Fibroblast of lung (primary cell): ENCODE measurements around the gene SPINK9. TPM values are rescaled to one million over a fixed set of nuclear protein-coding genes. Genes with fewer than 3 reads are reported as not detected.

Source experiments
- DNase-seq, 2 donors: peaks; one replicate each; pipeline versions ENCODE4 v3.0.0 to v3.0.0-alpha.2; 2010; ENCODE audit warnings: low read depth in 2 of 2
- H2AFZ ChIP-seq: 2 replicates; pipeline ENCODE4 v1.5.1; 2012; ENCODE audit warnings: low read length, control low read depth, inconsistent platforms
- H3K27ac ChIP-seq: 2 replicates; pipeline ENCODE4 v1.5.1; 2011; ENCODE audit warnings: low read length, control low read depth; ENCODE audit not compliant: insufficient read depth
- H3K27me3 ChIP-seq: 2 replicates; pipeline ENCODE4 v1.5.1; 2011; ENCODE audit warnings: mild to moderate bottlenecking, low read length; ENCODE audit not compliant: control insufficient read depth, insufficient read depth
- H3K36me3 ChIP-seq: 2 replicates; pipeline ENCODE4 v1.5.1; 2011; ENCODE audit warnings: low read length; ENCODE audit not compliant: control insufficient read depth, insufficient read depth
- H3K4me1 ChIP-seq: 2 replicates; pipeline ENCODE4 v1.5.1; 2011; ENCODE audit warnings: low read length; ENCODE audit not compliant: control insufficient read depth, insufficient read depth; ENCODE audit errors: extremely low read depth
- H3K4me2 ChIP-seq: 2 replicates; pipeline ENCODE4 v1.5.1; 2011; ENCODE audit warnings: low read length, control low read depth; ENCODE audit not compliant: insufficient read depth; ENCODE audit errors: extremely low read depth
- H3K4me3 ChIP-seq, 4 experiments: fragments of 200-600 bp in 1 of 4; sonication (generic) in 1 of 4; replicated peaks in 1 of 4; 2 replicates each; pipeline ENCODE4 v1.5.1; 2011 to 2016; ENCODE audit warnings: low read length in 4 of 4, low read depth in 3 of 4, mild to moderate bottlenecking in 3 of 4, control low read depth in 2 of 4, inconsistent platforms in 1 of 4, mixed read lengths in 1 of 4; ENCODE audit not compliant: insufficient read depth in 1 of 4; ENCODE audit errors: control extremely low read depth in 1 of 4
- H3K79me2 ChIP-seq: 2 replicates; pipeline ENCODE4 v1.5.1; 2012; ENCODE audit warnings: mild to moderate bottlenecking, low read length, inconsistent platforms; ENCODE audit not compliant: control insufficient read depth, insufficient read depth
- H3K9ac ChIP-seq: 2 replicates; pipeline ENCODE4 v1.5.1; 2011; ENCODE audit warnings: mild to moderate bottlenecking, low read length, control low read depth; ENCODE audit not compliant: insufficient read depth
- H3K9me3 ChIP-seq: 2 replicates; pipeline ENCODE4 v1.5.1; 2012; ENCODE audit warnings: low read depth, low read length; ENCODE audit not compliant: control insufficient read depth, insufficient read depth
- H4K20me1 ChIP-seq: 2 replicates; pipeline ENCODE4 v1.5.1; 2011; ENCODE audit warnings: low read length; ENCODE audit not compliant: control insufficient read depth, insufficient read depth; ENCODE audit errors: extremely low read depth
- EZH2 ChIP-seq: IDR thresholded peaks from 2 replicates; pipeline ENCODE4 v1.5.1; 2012; ENCODE audit warnings: low read length, control low read depth, mild to moderate bottlenecking; ENCODE audit errors: missing control alignments
- polyA minus RNA-seq: library from RNA; depleted of rRNA, polyadenylated mRNA; stranded (reverse); fragments of >200 nt; gene quantifications from 2 replicates; pipeline ENCODE4 v1.2.3, GENCODE V29; 2011; ENCODE audit warnings: low replicate concordance
- polyA plus RNA-seq, 2 donors: library from polyadenylated mRNA; depleted of rRNA in 1 of 2; stranded (reverse) in 1 of 2; unstranded in 1 of 2; fragments of >200 nt; gene quantifications; 2 replicates each; pipeline ENCODE4 v1.2.1, GENCODE V29; 2011 to 2012; ENCODE audit warnings: missing spikeins in 1 of 2
- total RNA-seq: library from RNA; depleted of rRNA; stranded (reverse); fragments of >200 nt; gene quantifications from 2 replicates; pipeline ENCODE4 v1.2.1, GENCODE V29; 2014
- TF ChIP-seq, protein P1 (sequence below), 2 donors: IDR thresholded peaks in 1 of 2; conservative IDR thresholded peaks in 1 of 2; 1 replicate in 1 of 2; 2 replicates in 1 of 2; pipeline ENCODE4 v1.5.1; 2011 to 2012; ENCODE audit warnings: low read length in 2 of 2, control low read depth in 1 of 2, inconsistent platforms in 1 of 2, low read depth in 1 of 2, mild to moderate bottlenecking in 1 of 2

Gene SPINK9, protein sequence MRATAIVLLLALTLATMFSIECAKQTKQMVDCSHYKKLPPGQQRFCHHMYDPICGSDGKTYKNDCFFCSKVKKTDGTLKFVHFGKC
- total RNA-seq (not detected in 2 replicates), polyA plus RNA-seq (not detected in 2 replicates), polyA minus RNA-seq (not detected in 2 replicates)
- not detected in 2 replicates for polyA plus RNA-seq (2012)

DNA sequence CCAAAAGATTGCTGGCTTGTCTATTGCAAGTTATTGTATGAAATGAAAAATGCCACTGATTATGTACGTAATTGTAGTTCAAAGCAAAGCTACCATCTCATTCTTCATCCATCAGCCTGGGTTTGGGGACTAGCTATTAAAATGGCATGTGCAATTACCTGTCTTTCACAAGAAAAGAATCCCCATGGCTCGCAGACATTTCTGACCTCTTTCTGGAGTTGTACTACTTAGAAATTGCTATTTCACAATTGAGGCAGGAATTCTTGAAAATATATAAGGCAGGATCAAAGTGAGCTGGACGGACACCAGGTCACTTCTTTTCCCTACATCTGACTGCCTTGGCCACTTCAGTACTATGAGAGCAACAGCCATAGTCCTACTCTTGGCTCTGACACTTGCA, at the start of gene SPINK9:
TSS of gene SPINK9 (plus strand) at position 301 of the 400 bp plus-strand sequence. CDS start at position 356, 55 bp downstream.
- no peak for TF ChIP-seq EZH2
- TF ChIP-seq, protein P1, sequence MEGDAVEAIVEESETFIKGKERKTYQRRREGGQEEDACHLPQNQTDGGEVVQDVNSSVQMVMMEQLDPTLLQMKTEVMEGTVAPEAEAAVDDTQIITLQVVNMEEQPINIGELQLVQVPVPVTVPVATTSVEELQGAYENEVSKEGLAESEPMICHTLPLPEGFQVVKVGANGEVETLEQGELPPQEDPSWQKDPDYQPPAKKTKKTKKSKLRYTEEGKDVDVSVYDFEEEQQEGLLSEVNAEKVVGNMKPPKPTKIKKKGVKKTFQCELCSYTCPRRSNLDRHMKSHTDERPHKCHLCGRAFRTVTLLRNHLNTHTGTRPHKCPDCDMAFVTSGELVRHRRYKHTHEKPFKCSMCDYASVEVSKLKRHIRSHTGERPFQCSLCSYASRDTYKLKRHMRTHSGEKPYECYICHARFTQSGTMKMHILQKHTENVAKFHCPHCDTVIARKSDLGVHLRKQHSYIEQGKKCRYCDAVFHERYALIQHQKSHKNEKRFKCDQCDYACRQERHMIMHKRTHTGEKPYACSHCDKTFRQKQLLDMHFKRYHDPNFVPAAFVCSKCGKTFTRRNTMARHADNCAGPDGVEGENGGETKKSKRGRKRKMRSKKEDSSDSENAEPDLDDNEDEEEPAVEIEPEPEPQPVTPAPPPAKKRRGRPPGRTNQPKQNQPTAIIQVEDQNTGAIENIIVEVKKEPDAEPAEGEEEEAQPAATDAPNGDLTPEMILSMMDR (conservative IDR thresholded peaks at IDR 0.05 in 1 of 2, IDR thresholded peaks at IDR 0.05 in 1 of 2; ENCODE audit: low read depth in 1 of 2, low read length in 2 of 2), result no peak
- H4K20me1 ChIP-seq, result no peaks in the 10 kb centered on the region
- H3K27me3 ChIP-seq, result no peaks in the 10 kb centered on the region
- no peak for DNase-seq
- no peak within 1 kb of the TSS for H3K4me3 ChIP-seq
- no peak within 1 kb of the TSS for H3K27ac ChIP-seq
- no peaks in the 10 kb centered on the region for H3K79me2 ChIP-seq
- no peak within 1 kb of the TSS for H3K9ac ChIP-seq
- no peaks in the 10 kb centered on the region for H3K9me3 ChIP-seq
- H2AFZ ChIP-seq, result no peak within 1 kb of the TSS
- no peaks in the 10 kb centered on the region for H3K36me3 ChIP-seq
- no peaks in the 10 kb centered on the region for H3K4me1 ChIP-seq
- no peak within 1 kb of the TSS for H3K4me2 ChIP-seq

DNA sequence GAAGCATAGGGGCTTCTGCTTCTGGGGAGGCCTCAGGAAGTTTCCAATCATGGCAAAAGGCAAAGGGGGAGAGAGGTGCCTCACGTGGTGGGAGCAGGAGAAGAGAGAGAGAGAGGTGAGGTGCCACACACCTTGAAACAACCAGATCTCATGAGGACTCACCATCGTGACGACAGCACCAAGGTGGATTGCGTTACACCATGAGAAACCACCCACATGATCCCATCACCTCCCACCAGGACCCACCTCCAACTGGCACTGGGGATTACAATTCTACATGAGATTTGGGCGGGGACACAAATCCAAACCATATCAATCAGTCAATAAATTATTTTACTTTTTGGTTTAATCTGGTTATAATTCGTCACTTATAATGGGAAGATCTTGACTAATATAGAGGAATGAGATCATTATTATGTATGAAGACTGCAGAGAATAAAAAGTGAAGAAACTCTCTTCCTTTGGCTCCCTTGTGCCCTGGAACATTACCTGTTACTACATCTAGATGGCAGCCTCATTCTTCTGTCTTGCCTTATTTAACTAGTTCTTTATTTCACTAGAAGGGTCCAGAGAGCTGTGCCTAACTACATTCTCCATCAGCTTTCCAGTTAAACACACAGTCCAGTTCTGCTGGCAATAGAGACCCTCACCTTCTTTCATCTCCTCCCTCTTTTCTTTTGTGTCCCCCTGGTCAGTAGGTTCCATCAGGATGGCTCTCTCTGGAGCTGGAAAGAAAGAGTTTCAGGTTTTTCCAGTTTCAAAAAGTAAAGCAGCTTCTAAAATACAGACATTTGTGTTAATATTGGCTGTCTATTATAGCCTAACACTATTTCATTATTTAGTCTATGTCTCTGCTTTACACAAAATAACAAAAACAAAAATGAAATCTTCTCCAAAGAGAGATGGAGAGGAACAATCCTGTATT, 44.8 kb upstream of the SPINK9 start:
- no peak overlapping the region for H3K4me3 ChIP-seq
- peak in 1 of 2 donors; percentile 47 for DNase-seq

DNA sequence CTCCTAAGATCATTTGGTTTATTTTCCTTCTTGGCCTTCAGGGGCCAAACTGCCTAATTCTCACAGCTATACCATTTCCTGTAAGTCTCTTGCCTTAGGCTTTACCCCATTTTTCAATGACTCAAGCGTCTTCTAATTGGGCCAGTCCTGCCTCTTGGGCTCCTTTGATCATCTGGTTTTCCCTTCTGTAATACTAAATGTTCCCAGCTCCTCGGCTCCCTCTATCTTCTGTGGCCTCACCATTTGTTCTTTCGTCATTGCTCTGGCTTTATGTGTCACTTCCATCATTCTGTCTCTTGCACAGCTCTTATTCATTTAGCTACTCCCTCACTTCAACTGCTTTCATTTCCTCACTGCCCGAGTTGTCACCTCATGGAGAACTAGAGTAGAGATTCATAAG, 37.6 kb upstream of the SPINK9 start:
- Histone ChIP-seq H3K27ac (no peak overlapping the region), H3K79me2 (no peaks in the 10 kb centered on the region), H3K4me1 (no peaks in the 10 kb centered on the region), H2AFZ (no peak overlapping the region), H3K9ac (no peak overlapping the region), H3K36me3 (no peaks in the 10 kb centered on the region), H3K4me3 (no peak overlapping the region), H3K4me2 (no peak overlapping the region), H3K9me3 (no peaks in the 10 kb centered on the region), H4K20me1 (no peaks in the 10 kb centered on the region), H3K27me3 (no peaks in the 10 kb centered on the region)
- DNase-seq, result no peak
- TF ChIP-seq EZH2, result no peak
- TF ChIP-seq, protein P1 (conservative IDR thresholded peaks at IDR 0.05 in 1 of 2, IDR thresholded peaks at IDR 0.05 in 1 of 2; ENCODE audit: low read depth in 1 of 2, low read length in 2 of 2), result no peak

More for the DNA sequence above, 44.8 kb upstream of the SPINK9 start:
- no peak for TF ChIP-seq EZH2
- TF ChIP-seq, protein P1 (conservative IDR thresholded peaks at IDR 0.05 in 1 of 2, IDR thresholded peaks at IDR 0.05 in 1 of 2; ENCODE audit: low read depth in 1 of 2, low read length in 2 of 2), result peak; percentile 29 to 60
- H4K20me1 ChIP-seq, result no peaks in the 10 kb centered on the region
- no peaks in the 10 kb centered on the region for H3K9me3 ChIP-seq
- H3K4me2 ChIP-seq, result no peak overlapping the region
- no peak overlapping the region for H2AFZ ChIP-seq
- H3K79me2 ChIP-seq, result no peaks in the 10 kb centered on the region
- no peak overlapping the region for H3K9ac ChIP-seq
- no peaks in the 10 kb centered on the region for H3K4me1 ChIP-seq
- no peak overlapping the region for H3K27ac ChIP-seq
- no peaks in the 10 kb centered on the region for H3K27me3 ChIP-seq
- H3K36me3 ChIP-seq, result no peaks in the 10 kb centered on the region
